ENCODE results near the gene NCOA1. TPM values are rescaled to one million over a fixed set of nuclear protein-coding genes. Genes with fewer than 3 reads are reported as not detected.

The NCOA1 gene
- total and polyA plus RNA-seq, 10 of the 15 experiments (the other 5 are each of a cell fraction or from before 2014, with no cell fraction given), result 1.8 to 35.6 (median 6.1) TPM

DNA sequence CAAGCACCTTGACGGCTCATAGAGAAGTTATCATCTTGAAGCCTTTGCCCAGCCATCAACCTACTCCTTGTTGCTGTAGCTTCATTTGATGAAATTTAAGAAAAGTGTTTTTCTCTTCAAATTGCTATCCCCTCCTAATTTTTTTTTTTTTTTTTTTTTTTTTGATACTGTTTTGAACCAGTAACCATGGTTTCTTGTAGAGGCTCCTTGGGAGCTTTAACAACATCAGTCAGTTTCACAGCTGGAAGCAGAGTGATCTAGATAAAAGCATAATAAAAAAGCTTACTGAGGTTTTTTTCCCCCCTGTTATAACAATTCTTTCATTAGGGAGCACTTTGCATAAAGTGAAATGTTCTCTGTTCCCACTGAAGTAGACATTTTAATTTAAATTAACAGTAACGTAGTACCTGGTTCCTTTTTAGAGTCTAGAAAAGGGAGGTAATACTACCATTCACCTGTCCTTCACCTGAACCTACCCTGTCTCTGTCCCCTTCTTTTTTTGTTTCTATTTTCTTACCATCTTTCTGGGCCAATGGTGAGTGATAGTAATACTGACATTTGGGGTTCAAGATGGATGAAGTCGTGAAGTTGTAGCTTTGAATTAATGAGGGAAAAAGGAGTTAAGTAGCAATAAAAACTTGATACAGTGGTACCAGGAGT lies 101.5 kb downstream of the NCOA1 start:
- ChIA-PET SMC1A (ENCODE audit: uncharacterized antibody, unreplicated experiment) (interaction anchor here (0.6 to 2.6 kb wide), 7 partner anchors 14 to 403 kb away, joined by 3 to 15 read pairs (median 3); no protein-coding TSS in a partner anchor), RAD21 (ENCODE audit: unreplicated experiment) (interaction anchor here (1.1 kb wide), 1 partner anchor 235 kb away, joined by 4 read pairs; no protein-coding TSS in a partner anchor), CTCF (interaction anchor here (0.6 to 1.0 kb wide), 4 partner anchors 14 to 182 kb away, joined by 3 to 4 read pairs (median 3); no protein-coding TSS in a partner anchor), POLR2A (interaction anchor here (0.7 to 1.5 kb wide), 4 partner anchors 9 to 235 kb away, joined by 3 to 6 read pairs (median 6); no protein-coding TSS in a partner anchor)
- intact Hi-C loops (cut with micrococcal nuclease; ENCODE audit: unreplicated experiment), result no loop called here
- no peak overlapping the region for H3K27ac ChIP-seq (ENCODE audit: control insufficient read depth, insufficient read depth)
- no peak overlapping the region for H3K9ac ChIP-seq (ENCODE audit: control insufficient read depth, insufficient read depth, low read length)
- no peak overlapping the region for H3K4me3 ChIP-seq
- no peak for DNase-seq (ENCODE audit: low read depth, low spot score)
- ATAC-seq, result no peak
- no TSS peak for BruUV-seq (replicated peaks)
- H3K36me3 ChIP-seq (ENCODE audit: control insufficient read depth in 2 of 2, insufficient read depth in 2 of 2, low read length in 1 of 2), result no peaks in the 10 kb centered on the region; a peak in 1 of 4 replicates
- H3K79me2 ChIP-seq (ENCODE audit: control insufficient read depth, insufficient read depth, low read length), result peaks cover 4% of the 10 kb centered on the region; the same call in 1 of the 2 replicates
- H3K9me3 ChIP-seq (replicated peaks; ENCODE audit: control insufficient read depth, insufficient read depth, low read length), result peaks cover 4% of the 10 kb centered on the region; the same call in 2 of the 3 replicates
- no peaks in the 10 kb centered on the region for H3K4me1 ChIP-seq (ENCODE audit: control insufficient read depth, insufficient read depth, low read length)
- in situ Hi-C loops (cut with MboI), result no loop called here
- no peak for FAIRE-seq
- H4K20me1 ChIP-seq (ENCODE audit: control insufficient read depth, insufficient read depth), result no peaks in the 10 kb centered on the region
- TF ChIP-seq ZNF687 (IDR thresholded peaks at IDR 0.05) (no peak), ZBTB4 (CRISPR knock-in tag; IDR thresholded peaks at IDR 0.05) (no peak), IRF3 (IDR thresholded peaks at IDR 0.05) (no peak), NR2F1 (conservative IDR thresholded peaks at IDR 0.05) (no peak), SPI1 (IDR thresholded peaks at IDR 0.05; ENCODE audit: borderline replicate concordance, insufficient read depth, low read depth, low read length) (no peak), HDAC6 (IDR thresholded peaks at IDR 0.05; ENCODE audit: unreplicated experiment) (no peak), BCL11A (IDR thresholded peaks at IDR 0.05; ENCODE audit: low read depth, low read length) (no peak), ZNF274 (IDR thresholded peaks at IDR 0.05; ENCODE audit: insufficient read depth, insufficient read length) (no peak)
- TF ChIP-seq, protein P1, sequence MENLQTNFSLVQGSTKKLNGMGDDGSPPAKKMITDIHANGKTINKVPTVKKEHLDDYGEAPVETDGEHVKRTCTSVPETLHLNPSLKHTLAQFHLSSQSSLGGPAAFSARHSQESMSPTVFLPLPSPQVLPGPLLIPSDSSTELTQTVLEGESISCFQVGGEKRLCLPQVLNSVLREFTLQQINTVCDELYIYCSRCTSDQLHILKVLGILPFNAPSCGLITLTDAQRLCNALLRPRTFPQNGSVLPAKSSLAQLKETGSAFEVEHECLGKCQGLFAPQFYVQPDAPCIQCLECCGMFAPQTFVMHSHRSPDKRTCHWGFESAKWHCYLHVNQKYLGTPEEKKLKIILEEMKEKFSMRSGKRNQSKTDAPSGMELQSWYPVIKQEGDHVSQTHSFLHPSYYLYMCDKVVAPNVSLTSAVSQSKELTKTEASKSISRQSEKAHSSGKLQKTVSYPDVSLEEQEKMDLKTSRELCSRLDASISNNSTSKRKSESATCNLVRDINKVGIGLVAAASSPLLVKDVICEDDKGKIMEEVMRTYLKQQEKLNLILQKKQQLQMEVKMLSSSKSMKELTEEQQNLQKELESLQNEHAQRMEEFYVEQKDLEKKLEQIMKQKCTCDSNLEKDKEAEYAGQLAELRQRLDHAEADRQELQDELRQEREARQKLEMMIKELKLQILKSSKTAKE (IDR thresholded peaks at IDR 0.05; ENCODE audit: low read depth, poor library complexity, severe bottlenecking), result no peak
- H2AFZ ChIP-seq (ENCODE audit: control insufficient read depth, low read depth, low read length), result no peak overlapping the region
- no peaks in the 10 kb centered on the region for H3K27me3 ChIP-seq (replicated peaks in 1 of 2; ENCODE audit: control insufficient read depth in 2 of 2, insufficient read depth in 2 of 2, low read length in 1 of 2)
- 99% methylated on average over 3 of the region's 3 CpGs for WGBS (ENCODE audit: insufficient coverage, insufficient replicate concordance, low lambda C conversion rate, missing lambda C conversion rate)
- H3K4me2 ChIP-seq (ENCODE audit: control insufficient read depth, insufficient read depth), result no peak overlapping the region

Measured in GM12878 (cell line).